Ishikawa (cell line): Measurements from ENCODE around the gene RNU6-1.

Source experiments
- CEBPB ChIP-seq: IDR thresholded peaks from 2 replicates; pipeline ENCODE4 v1.6.1; 2012
- EP300 ChIP-seq: IDR thresholded peaks from 2 replicates; pipeline ENCODE4 v1.6.1; 2012; ENCODE audit warnings: borderline replicate concordance
- FOXM1 ChIP-seq: IDR thresholded peaks from 2 replicates; pipeline ENCODE4 v1.6.1; 2012; ENCODE audit warnings: low read depth, borderline replicate concordance
- MAX ChIP-seq: IDR thresholded peaks from 2 replicates; pipeline ENCODE4 v1.6.1; 2012
- NFIC ChIP-seq: IDR thresholded peaks from 2 replicates; pipeline ENCODE4 v1.6.1; 2012
- RAD21 ChIP-seq: IDR thresholded peaks from 2 replicates; pipeline ENCODE4 v1.6.1; 2012; ENCODE audit warnings: low read depth
- REST ChIP-seq: IDR thresholded peaks from 2 replicates; pipeline ENCODE4 v1.6.1; 2012; ENCODE audit warnings: low read depth, mild to moderate bottlenecking
- TEAD4 ChIP-seq: IDR thresholded peaks from 2 replicates; pipeline ENCODE4 v1.6.1; 2012
- YY1 ChIP-seq: IDR thresholded peaks from 2 replicates; pipeline ENCODE4 v1.6.1; 2012; ENCODE audit warnings: low read depth
- ZBTB7A ChIP-seq: IDR thresholded peaks from 2 replicates; pipeline ENCODE4 v1.6.1; 2012; ENCODE audit warnings: low read depth

DNA sequence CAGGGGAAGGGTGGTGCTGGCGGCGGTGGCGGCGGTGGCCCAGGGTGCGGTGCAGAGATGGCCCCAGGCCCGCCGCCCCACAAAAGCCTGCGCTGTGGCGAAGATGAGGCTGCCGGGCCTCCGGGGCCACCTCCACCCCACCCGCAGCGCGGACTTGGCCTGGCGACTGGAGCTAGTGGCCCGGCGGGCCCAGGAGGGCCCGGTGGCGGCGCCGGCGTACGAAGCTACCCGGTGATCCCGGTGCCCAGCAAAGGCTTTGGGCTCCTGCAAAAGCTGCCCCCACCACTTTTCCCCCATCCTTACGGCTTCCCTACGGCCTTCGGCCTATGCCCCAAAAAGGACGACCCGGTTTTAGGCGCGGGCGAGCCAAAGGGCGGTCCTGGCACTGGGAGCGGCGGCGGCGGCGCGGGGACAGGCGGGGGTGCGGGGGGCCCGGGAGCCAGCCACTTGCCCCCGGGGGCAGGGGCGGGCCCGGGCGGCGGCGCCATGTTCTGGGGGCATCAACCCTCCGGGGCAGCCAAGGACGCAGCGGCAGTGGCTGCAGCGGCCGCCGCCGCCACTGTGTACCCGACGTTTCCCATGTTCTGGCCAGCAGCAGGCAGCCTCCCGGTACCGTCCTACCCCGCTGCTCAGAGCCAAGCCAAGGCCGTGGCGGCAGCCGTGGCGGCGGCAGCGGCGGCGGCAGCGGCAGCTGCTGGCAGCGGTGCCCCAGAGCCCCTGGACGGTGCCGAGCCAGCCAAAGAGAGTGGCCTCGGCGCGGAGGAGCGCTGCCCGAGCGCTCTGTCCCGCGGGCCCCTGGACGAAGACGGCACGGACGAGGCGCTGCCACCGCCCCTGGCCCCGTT lies 12.9 kb downstream of the RNU6-1 start:
- TF ChIP-seq EP300 (no peak), RAD21 (no peak), FOXM1 (no peak), MAX (no peak), NFIC (no peak), ZBTB7A (no peak), YY1 (no peak), CEBPB (no peak), TEAD4 (no peak), REST (no peak)
